Measurements from ENCODE around the gene PDCD4.

The PDCD4 gene

GRCh38 chr10:110843031-110843430 lies 28.7 kb upstream of the PDCD4 start:
- no peak for DNase-seq

- DNase-seq = no peak
Observed at GRCh38 chr10:110843796-110844616, 27.7 kb upstream of the PDCD4 start.

- no peak for DNase-seq
Observed at GRCh38 chr10:110844617-110844881, 27.2 kb upstream of the PDCD4 start.

GRCh38 chr10:110845192-110845755 lies 26.5 kb upstream of the PDCD4 start:
- no peak for DNase-seq

- DNase-seq = no peak
Observed at GRCh38 chr10:110845756-110846620, 25.7 kb upstream of the PDCD4 start.

- DNase-seq = no peak
Observed at GRCh38 chr10:110847374-110847773, 24.4 kb upstream of the PDCD4 start.

- DNase-seq = no peak
Observed at GRCh38 chr10:110848106-110848505, 23.6 kb upstream of the PDCD4 start.

- no peak for DNase-seq
Observed at GRCh38 chr10:110850099-110850498, 21.6 kb upstream of the PDCD4 start.

GRCh38 chr10:110851020-110851612 lies 20.6 kb upstream of the PDCD4 start:
- DNase-seq = no peak

- no peak for DNase-seq
Observed at GRCh38 chr10:110852255-110852896, 19.4 kb upstream of the PDCD4 start.

GRCh38 chr10:110852947-110853346 lies 18.8 kb upstream of the PDCD4 start:
- DNase-seq = no peak

GRCh38 chr10:110853921-110854605 lies 17.7 kb upstream of the PDCD4 start:
- no peak for DNase-seq

- no peak for DNase-seq
Observed at GRCh38 chr10:110857265-110858171, 14.2 kb upstream of the PDCD4 start.

GRCh38 chr10:110858297-110858934 lies 13.3 kb upstream of the PDCD4 start:
- no peak for DNase-seq

GRCh38 chr10:110859206-110859972 lies 12.3 kb upstream of the PDCD4 start:
- DNase-seq = no peak

GRCh38 chr10:110859973-110860376 lies 11.8 kb upstream of the PDCD4 start:
- no peak for DNase-seq

- DNase-seq = no peak
Observed at GRCh38 chr10:110860576-110861241, 11.0 kb upstream of the PDCD4 start.

- no peak for DNase-seq
Observed at GRCh38 chr10:110861476-110861875, 10.3 kb upstream of the PDCD4 start.

- DNase-seq = no peak
Observed at GRCh38 chr10:110861930-110862649, 9.6 kb upstream of the PDCD4 start.

Data from NCI-H2227 treated with DMSO at 0.1 percent for 48 hours (cell line).